Activated CD4-positive, CD25-positive, alpha-beta regulatory T cell treated with anti-CD3 and anti-CD28 coated beads, Interleukin-2, amount 50 U/mL, for 24 hours (primary cell): ENCODE data around the gene ITIH6.
A peak's percentile ranks its signal among the peaks of the same experiment; 100 is the strongest.
"Not testable (repeated sequence)": the region's sequence is repeated elsewhere in the genome, so short reads cannot be mapped to it uniquely, and the experiment has no call there.

Experiments
- ATAC-seq, 2 donors: fragments of 150-1000 bp; cut with Tn5 transposase; one replicate each; pipeline ENCODE4 v1.10.0; 2021; ENCODE audit warnings: mild to moderate bottlenecking in 1 of 2, moderate library complexity in 1 of 2

The ITIH6 gene

GRCh38 chrX:54794795-54795194 is 3.3 kb downstream of the ITIH6 start:
- no peak for ATAC-seq

DNA sequence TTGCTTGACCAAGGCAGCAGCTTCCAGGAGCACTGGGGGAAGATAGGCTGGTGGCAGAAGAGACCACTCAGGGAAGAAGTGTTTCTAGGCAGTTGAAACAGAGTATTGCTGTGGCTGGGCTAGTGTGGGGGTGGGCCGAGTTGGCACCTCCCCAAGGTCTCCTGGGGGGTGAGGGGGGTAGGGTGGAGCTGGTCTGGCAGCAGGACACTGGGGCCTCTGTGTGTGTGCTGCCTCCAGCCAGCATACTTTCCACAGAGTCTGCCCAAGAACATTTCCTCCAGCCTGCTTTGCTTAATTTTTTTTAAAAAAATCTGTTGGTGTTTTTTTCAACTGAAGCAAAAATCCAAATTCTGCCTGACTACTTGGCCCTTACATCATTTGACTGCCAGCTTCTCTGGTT is 4.0 kb downstream of the ITIH6 start:
- no peak for ATAC-seq

DNA sequence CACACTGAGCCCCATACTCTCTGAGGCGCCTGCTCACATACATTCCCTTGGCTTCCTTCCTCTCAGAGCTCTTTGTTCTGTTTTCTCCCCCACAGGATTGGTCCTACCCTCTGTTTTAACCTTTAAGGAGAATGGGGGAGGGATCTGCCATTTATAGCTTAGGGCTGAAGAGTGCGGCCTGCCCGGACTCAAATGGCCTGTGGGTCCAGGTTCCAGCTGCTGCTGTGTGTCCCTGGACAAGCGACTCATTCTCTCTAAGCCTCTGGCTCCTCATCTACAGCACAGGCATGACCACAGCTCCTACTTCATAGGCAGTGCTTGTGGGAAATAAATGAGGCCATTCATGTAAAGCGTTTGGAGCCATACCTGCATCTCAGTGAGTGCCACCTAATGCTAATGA is 8.7 kb downstream of the ITIH6 start:
- ATAC-seq = not testable (repeated sequence)

- no peak for ATAC-seq
Observed at GRCh38 chrX:54788446-54788845, 9.6 kb downstream of the ITIH6 start.

- ATAC-seq = peak in 1 of 2 donors; percentile 48
Observed at GRCh38 chrX:54786967-54787366, 11.1 kb downstream of the ITIH6 start.

GRCh38 chrX:54785901-54786300 is 12.2 kb downstream of the ITIH6 start:
- no peak for ATAC-seq

DNA sequence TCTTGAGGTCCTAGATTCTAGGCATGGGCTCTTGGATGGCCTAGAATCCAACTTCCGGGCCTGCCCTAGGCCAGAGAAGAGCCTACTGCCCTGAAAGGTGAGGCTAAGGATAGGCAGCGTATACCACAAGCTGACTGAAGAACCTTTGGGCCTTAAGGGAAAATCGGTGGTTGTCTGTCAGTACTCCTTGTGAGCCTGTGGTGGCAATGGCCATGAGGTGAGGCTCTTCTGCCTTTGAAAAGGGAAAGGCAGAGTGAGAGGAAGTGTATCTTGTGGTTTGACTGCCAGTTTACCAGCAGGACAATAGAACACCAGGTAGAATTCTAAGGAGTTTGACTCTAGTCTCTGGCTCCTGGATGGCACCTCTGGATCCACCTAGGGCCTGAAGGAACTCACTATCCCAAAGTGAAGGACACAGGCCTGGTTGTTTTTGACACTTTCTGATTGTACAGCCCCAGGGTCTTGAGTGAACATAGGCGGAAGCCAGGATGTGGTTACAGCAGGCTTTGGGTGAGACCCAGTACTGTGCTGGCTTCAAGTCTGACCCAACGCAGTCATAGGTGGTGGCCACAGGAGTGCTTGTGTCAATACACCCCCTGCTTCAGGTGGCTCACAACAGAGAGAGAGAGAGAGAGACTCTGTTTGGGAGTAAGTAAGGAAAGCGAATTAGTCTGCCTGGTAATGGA is 20.9 kb downstream of the ITIH6 start:
- ATAC-seq = no peak

DNA sequence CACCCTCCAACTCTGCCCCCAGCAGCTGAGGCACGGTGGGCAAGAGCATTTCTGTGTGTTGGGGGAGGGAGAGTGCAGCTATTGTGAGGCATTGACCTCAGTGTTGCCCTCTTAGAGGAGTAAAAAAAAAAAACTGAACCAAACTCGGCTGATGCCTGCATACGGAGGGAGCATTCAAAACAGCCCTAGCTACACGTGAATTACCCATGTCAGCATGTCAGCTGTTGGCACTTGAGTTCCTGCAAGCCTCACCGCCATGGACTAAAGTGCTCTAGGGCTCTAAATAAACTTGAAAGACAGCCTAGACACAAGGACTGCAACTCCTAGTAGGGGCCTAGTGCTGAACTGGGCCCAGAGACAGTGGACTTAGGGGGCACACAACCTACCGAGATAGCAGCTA is 22.0 kb downstream of the ITIH6 start:
- no peak for ATAC-seq

DNA sequence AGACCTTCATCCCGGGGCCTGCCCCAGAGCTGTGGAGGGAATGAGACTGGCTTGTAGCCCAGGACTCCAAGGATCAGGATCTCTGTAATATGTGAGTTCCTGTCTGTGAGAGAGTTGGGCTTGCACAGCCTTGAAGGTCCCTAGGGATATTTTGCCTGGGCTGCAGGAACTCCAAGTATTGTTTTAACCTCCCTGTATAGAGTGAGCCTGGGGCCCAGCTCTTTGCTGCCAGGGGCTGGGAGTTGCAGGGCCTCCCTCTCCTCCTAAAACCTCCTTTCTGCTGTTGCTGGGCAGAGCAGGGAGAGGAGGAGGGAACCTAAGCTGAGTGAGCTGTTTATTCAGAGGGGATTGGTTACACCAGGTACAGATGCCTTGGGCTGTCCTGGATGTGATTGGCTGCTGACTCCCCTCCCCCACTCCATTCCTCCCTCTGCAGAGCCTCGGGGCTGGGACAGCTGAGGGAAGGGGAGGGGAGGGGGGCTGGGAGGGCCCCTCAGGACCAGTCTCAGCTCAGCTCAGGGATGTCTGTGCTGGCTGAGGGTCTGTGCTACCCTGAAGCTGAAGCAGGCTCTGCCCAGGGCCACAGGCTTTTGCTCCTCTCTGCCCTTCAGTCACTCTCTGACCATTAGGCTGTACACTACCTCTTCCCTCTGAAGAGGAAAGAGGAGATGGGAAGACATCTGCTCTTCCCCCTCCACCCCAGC is 23.5 kb downstream of the ITIH6 start:
- ATAC-seq = not testable (repeated sequence)

DNA sequence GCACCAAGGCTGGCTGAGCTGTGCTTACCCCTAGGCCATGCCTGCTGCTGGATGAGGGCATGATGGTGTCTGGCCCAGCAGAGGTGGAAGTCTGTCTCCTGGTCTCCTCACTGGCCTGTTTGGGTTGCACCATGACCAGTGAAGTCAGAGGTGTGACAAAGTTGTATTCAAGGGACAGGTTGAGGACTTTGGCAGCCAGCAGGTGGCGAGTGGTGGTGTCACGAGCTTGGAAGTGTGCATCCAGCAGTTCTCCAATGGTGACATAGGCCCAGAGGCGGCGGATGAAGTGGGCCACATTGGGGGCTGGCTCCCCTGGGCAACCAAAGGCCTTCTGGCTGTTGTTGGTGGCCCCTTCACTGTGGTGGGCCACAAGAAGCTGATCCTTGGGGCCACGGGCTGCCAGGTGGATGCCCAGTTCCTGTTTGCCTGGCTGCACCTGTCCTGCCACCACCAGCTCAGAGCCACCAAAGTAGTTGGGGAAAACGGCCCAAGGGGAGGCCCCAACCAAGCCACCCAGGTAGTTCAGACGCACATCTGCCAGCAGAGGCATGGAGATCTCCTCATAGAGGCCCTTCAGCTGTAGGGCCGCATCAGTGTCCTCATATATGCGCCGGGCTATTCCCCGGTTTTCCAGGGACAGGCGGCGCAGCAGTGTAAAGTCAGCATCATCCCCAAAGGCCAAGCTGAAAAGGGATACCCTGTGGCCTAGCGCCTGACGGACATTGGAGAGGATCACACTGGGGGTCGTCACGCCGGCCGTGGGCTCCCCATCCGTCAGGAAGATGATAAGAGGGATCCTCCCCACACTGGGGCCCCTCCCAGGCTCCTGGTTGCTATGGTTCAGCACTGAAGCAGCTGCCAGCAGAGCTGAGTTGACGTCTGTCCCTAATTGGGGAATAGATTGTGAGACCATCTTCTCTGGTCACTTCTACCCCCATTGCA is 39.7 kb downstream of the ITIH6 start:
- no peak for ATAC-seq

GRCh38 chrX:54754854-54755253 is 43.2 kb downstream of the ITIH6 start:
- no peak for ATAC-seq

DNA sequence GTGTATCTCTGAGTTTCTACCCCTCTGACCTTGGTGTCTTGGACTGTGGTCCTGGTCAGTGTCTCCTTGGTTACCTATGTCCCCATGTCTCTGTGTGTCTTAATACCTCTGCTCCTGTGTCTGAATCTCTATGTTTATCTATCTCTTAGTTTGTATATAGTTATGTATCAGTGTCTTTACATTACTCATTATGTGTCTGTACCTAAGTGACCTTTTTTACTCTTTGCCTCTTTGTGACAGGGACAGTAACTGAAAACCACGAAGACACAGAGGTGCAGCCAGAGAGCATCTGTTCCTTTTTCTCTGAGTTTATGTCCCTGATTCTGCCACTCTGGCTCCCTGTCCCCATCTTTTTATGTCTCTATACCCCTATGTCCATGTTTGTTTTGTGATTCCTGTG is 49.4 kb downstream of the ITIH6 start:
- ATAC-seq = no peak

- ATAC-seq = no peak
Observed at GRCh38 chrX:54747733-54748393, 50.2 kb downstream of the ITIH6 start.

DNA sequence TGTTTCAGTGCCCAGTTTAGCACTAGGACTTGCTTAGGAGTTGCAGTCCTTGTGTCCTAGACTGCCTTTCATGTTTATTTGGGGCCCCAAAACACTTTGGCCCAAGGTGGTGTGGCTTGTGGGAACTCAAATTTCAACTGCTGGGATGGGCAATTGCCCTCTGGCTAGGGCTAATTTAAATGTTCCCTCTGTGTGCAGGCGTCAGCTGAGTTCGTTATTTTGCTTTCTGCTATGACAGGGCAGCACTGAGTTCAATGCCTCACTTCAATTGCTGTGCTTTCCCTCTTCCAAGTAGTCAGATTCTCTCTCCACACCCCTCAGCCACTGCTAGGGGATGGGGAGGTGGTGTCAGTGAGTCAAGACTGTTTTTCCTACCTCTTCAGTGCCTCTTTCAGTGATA is 51.1 kb downstream of the ITIH6 start:
- no peak for ATAC-seq

GRCh38 chrX:54745676-54746075 is 52.4 kb downstream of the ITIH6 start:
- ATAC-seq = no peak

DNA sequence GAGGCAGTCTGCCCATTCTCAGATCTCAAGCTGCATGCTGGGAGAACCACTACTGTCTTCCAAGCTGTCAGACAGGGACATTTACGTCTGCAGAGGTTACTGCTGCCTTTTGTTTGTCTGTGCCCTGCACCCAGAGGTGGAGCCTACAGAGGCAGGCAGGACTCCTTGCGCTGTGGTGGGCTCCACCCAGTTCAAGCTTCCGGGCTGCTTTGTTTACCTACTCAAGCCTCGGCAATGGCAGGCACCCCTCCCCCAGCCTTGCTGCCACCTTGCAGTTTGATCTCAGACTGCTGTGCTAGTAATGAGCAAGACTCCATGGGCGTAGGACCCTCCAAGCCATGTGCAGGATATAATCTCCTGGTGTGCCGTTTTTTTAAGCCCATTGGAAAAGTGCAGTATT is 59.5 kb downstream of the ITIH6 start:
- ATAC-seq = not testable (repeated sequence)

- ATAC-seq = not testable (repeated sequence)
Observed at GRCh38 chrX:54736298-54736942, 61.6 kb downstream of the ITIH6 start.

DNA sequence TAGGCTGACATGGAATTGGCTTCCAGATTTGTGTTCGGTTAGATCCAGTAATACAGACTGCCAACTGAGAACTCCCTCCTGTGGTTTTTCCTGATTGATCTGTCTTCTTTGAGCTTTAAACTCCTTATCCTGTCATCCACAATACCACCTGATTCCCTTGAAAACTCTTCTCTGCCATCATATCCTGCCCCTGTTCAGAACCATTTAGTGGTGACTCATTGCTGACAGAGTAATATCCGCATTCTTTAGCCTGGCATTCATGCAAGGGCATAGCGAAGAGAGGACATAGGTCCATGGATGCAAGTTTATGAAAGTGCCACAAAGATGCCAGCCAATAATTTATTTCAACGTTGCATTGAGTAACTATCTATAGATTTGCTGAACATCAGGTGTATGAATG is 76.6 kb downstream of the ITIH6 start:
- no peak for ATAC-seq

DNA sequence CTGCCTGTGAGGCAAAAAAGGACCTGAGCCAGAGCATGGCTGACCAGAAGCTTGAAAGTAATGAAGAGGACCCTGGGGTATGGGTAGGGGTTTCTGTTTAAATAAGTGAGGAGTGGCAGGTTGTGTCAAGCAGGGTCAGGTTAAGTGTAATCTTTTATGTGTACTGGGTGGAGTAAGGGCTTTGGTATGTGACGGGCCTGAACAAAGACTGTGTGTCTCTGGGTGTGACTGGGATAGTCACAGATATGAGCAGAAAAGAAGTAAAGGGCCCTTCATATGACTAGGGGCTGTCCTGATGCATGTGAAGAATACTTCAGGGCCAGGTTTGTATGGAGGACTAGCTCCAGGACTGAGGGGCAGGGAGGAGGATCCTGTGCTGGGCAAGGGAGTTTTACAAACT is 82.4 kb downstream of the ITIH6 start:
- no peak for ATAC-seq

GRCh38 chrX:54714424-54714823 is 83.6 kb downstream of the ITIH6 start:
- no peak for ATAC-seq

- ATAC-seq = no peak
Observed at GRCh38 chrX:54711735-54712134, 86.3 kb downstream of the ITIH6 start.

DNA sequence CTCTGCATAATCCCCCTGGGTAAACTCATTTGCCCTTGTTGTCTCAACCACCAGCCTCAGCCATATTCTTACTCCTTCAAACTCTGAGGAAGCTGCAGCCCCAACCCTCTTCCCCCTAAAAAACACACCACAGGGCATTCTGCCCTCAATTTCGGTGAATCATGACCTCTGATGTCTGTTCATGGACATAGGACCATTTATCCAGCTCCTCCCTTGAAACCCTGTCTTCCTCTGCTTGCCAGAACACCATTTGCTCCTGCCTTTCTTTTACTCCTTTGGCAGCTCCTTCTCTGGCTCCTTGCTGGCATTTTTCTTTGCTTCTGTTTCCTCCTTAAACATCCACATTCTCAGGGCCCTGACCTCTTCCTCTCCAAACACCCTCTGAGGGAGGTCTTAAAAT is 87.1 kb downstream of the ITIH6 start:
- no peak for ATAC-seq
